Tibial nerve (tissue), 3 donors: ENCODE measurements around the gene RRAS2.

Experiments used
- CTCF ChIP-seq, 5 experiments: fragments of 200-600 bp in 3 of 5; fragments of 450-650 bp in 2 of 5; sonication (generic) in 3 of 5; IDR thresholded peaks; one replicate each; pipeline ENCODE4 v1.5.1; 2016 to 2019; ENCODE audit warnings: antibody characterized with exemption in 5 of 5, mild to moderate bottlenecking in 3 of 5, moderate library complexity in 2 of 5
- POLR2A ChIP-seq, 2 donors: fragments of 450-650 bp; IDR thresholded peaks; one replicate each; pipeline ENCODE4 v1.6.1; 2017; ENCODE audit warnings: antibody characterized with exemption in 2 of 2, mild to moderate bottlenecking in 2 of 2, moderate library complexity in 2 of 2

- TF ChIP-seq POLR2A (IDR thresholded peaks at IDR 0.05) (no peak), CTCF (IDR thresholded peaks at IDR 0.05) (no peak)
Observed at GRCh38 chr11:14350716-14351238, 8.2 kb downstream of the RRAS2 start.
